ENCODE data around the gene SH2D7.
"Not testable (repeated sequence)": the region's sequence is repeated elsewhere in the genome, so short reads cannot be mapped to it uniquely, and the experiment has no call there.

The SH2D7 gene

GRCh38 chr15:78146425-78147154 lies 54.2 kb downstream of the SH2D7 start:
- no peak for DNase-seq

DNA sequence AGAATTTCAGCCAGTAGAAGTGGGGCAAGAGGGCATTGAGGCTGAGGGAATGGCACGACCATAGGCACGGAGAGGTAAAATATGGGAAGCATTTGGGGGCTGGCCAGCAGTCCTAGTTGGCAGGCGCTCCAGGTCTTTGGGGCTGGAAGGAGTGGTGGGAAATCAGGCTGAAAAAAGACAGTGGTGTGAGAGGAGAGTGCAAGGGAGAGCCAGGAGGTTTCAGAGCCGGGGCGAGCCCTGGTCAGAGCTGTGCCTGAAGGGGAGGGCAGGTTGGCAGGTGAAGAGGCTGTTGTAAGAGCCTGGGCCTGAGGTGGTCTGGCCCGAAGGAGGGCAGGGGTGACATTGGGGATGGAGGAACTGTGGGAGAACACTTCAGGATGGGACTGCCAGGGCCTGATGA lies 55.2 kb downstream of the SH2D7 start:
- no peak for DNase-seq

GRCh38 chr15:78148392-78149067 lies 56.2 kb downstream of the SH2D7 start:
- DNase-seq: no peak

GRCh38 chr15:78149068-78149804 lies 56.9 kb downstream of the SH2D7 start, which contains the start of gene IDH3A:
IDH3A (plus strand) TSS chr15:78149362; CDS start chr15:78149404, 42 bp downstream.
- peak; percentile 69 for DNase-seq

DNA sequence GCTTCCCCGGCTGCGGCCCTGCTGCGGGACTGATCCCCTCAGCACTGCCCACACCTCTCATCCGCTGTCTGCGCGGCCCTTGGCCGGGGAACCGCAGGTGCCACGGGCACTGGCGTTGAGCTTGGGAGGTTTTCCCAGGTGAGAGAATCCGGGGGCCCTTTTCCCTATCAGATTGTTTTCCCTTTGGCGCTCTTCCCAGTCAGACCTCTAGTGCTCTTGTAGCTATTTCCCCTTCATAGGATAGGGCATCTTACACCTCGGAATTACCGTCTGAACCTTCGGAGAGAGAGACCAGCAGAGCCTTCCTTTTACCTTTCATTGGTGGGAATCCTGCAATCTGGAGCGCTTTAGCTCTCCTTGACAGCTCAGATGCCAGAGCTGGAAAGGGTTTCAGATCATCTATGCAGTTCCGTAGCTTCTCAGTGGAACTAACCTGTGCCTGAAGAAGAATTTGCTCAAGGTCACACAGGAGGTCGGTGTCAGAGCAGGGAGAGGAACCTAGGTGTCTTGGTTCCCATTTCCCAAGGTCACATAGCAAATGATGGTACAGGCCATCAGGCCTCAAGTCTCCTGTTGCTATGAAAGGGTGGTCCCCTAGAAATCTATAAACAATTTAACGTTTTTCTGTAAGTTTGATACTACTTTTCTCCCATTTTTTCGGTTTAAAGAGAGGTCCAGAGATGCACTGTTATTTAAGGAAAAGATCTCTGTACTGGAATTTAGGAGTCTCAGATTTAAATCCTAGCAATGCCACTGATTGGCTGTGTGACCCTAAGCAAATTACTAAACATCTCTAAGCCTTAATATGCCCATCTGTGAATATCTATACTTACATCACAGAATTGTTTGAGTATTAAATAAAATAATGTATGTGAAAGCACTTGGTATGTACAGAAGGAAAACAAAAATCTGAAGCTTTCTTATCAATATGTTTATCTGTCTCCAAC lies 57.7 kb downstream of the SH2D7 start:
- no peak for DNase-seq

GRCh38 chr15:78151075-78151474 lies 58.7 kb downstream of the SH2D7 start:
- not testable (repeated sequence) for DNase-seq

All from DMS153 (cell line).